Peyer's patch (tissue), 4 donors: ENCODE data around the gene OSTM1. TPM values are rescaled to one million over a fixed set of nuclear protein-coding genes. Genes with fewer than 3 reads are reported as not detected.

ENCODE experiments used
- DNase-seq, 3 donors: peaks; one replicate each; pipeline ENCODE4 v3.0.0-alpha.2; 2017 to 2019
- H3K27ac ChIP-seq, 4 donors: fragments of 200-600 bp; sonication (generic); one replicate each; pipeline ENCODE4 v1.5.1; 2016 to 2019
- H3K27me3 ChIP-seq, 2 donors: fragments of 200-600 bp; sonication (generic); one replicate each; pipeline ENCODE4 v1.5.1; 2019
- H3K36me3 ChIP-seq, 3 donors: fragments of 200-600 bp; sonication (generic); one replicate each; pipeline ENCODE4 v1.5.1; 2016 to 2019
- H3K4me1 ChIP-seq, 4 donors: fragments of 200-600 bp; sonication (generic); one replicate each; pipeline ENCODE4 v1.5.1; 2016 to 2019
- H3K4me3 ChIP-seq, 4 donors: fragments of 200-600 bp; sonication (generic); 1 replicate in 3 of 4; 2 replicates in 1 of 4; pipeline ENCODE4 v1.5.1; 2016 to 2019; ENCODE audit warnings: mild to moderate bottlenecking in 1 of 4
- H3K9me3 ChIP-seq, 4 donors: fragments of 200-600 bp; sonication (generic); one replicate each; pipeline ENCODE4 v1.5.1; 2016 to 2019; ENCODE audit warnings: mild to moderate bottlenecking in 1 of 4
- CTCF ChIP-seq, 6 experiments: fragments of 450-650 bp in 4 of 6; fragments of 200-600 bp in 2 of 6; sonication (generic) in 1 of 6; IDR thresholded peaks; one replicate each; pipeline ENCODE4 v1.5.1; 2017 to 2019; ENCODE audit warnings: antibody characterized with exemption in 6 of 6, mild to moderate bottlenecking in 3 of 6, moderate library complexity in 1 of 6
- POLR2A ChIP-seq, 2 donors: fragments of 450-650 bp; IDR thresholded peaks; one replicate each; pipeline ENCODE4 v1.5.1; 2017; ENCODE audit warnings: antibody characterized with exemption in 2 of 2, mild to moderate bottlenecking in 2 of 2, moderate library complexity in 2 of 2
- total RNA-seq, 4 donors: library from RNA; depleted of rRNA; stranded (reverse); fragments of >200 nt; gene quantifications; one replicate each; pipeline ENCODE4 v1.1.0, GENCODE V29; 2016

Gene OSTM1
- total RNA-seq, 4 donors from 2014 or later: 25.6 to 47.0 (median 36.6) TPM

DNA sequence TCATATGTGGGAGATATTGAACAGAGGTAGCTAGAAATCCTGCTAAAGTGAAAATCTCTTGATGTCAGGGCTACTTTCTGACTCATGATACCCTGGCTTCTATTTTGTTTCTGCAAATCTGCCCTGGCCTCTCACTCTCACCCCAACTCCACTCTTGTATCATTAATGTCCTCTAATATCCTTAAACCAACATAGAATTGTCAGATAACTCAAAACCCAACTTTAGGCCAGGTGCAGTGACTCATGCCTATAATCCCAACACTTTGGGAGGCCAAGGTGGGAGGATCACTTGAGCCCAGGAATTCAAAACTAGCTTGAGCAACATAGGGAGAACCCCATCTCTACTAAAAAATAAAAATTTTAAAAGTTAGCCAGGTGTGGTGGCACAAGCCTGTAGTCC, 33.8 kb upstream of the OSTM1 start:
- Histone ChIP-seq H3K36me3 (no peaks in the 10 kb centered on the region), H3K4me3 (no peak overlapping the region), H3K4me1 (no peaks in the 10 kb centered on the region), H3K27me3 (no peaks in the 10 kb centered on the region), H3K27ac (no peak overlapping the region), H3K9me3 (no peaks in the 10 kb centered on the region)
- no peak for DNase-seq
- TF ChIP-seq CTCF (IDR thresholded peaks at IDR 0.05) (no peak), POLR2A (IDR thresholded peaks at IDR 0.05) (no peak)

DNA sequence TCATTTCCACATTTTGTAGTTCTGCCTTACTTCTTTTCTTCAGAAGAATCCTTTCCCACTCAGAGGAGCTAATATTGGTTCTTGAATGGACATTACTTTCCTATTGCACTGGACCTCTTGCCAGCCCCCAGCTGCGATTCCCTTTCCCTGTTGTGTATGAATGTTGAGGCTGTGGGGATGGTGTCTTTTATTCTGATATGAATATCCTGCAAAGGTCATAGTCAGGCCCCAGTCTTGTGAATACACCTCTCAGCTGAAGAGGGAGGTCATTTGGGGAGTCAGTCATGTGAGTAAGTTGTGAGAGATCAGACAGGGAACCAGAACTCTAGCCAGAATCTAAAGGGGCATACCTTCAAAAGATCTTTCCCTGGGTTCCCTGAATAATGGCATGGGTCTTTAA, 32.6 kb upstream of the OSTM1 start:
- Histone ChIP-seq H3K9me3 (no peaks in the 10 kb centered on the region), H3K4me1 (no peaks in the 10 kb centered on the region), H3K36me3 (no peaks in the 10 kb centered on the region), H3K27me3 (no peaks in the 10 kb centered on the region), H3K27ac (no peak overlapping the region), H3K4me3 (no peak overlapping the region)
- no peak for TF ChIP-seq POLR2A (IDR thresholded peaks at IDR 0.05)
- TF ChIP-seq CTCF (IDR thresholded peaks at IDR 0.05): no peak
- DNase-seq: no peak

- H3K4me3 ChIP-seq: no peak overlapping the region
- H3K27me3 ChIP-seq: no peaks in the 10 kb centered on the region
- no peak overlapping the region for H3K27ac ChIP-seq
- H3K4me1 ChIP-seq: no peaks in the 10 kb centered on the region
- no peaks in the 10 kb centered on the region for H3K36me3 ChIP-seq
- DNase-seq: no peak
- no peaks in the 10 kb centered on the region for H3K9me3 ChIP-seq
- TF ChIP-seq CTCF (IDR thresholded peaks at IDR 0.05) (no peak), POLR2A (IDR thresholded peaks at IDR 0.05) (no peak)
These were observed 32.2 kb upstream of the OSTM1 start for GRCh38 chr6:108106694-108107093.

DNA sequence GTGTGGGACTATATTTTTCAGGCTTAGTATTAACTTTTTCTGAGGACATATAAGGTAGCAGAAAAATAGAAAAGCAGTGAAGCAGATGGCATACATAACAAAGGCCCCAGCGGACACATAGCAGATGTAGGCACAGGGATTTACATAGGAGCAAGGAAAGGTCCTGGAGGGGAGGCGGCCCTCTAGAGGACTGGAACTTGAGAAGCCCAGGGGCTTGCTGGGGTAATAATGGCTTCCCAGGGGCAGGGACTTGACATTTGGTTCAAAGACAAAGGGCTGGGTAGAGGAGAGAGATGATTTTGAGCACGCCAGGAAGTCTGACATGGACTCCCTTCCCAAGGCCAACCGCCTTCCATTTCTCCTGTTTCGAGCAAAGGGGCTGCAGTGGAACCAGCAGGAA, 31.7 kb upstream of the OSTM1 start:
- TF ChIP-seq POLR2A (IDR thresholded peaks at IDR 0.05) (no peak), CTCF (IDR thresholded peaks at IDR 0.05) (no peak)
- H3K9me3 ChIP-seq: no peaks in the 10 kb centered on the region

GRCh38 chr6:108105571-108105970, 31.0 kb upstream of the OSTM1 start:
- Histone ChIP-seq H3K36me3 (no peaks in the 10 kb centered on the region), H3K27me3 (no peaks in the 10 kb centered on the region), H3K9me3 (no peaks in the 10 kb centered on the region), H3K27ac (no peak overlapping the region), H3K4me1 (no peaks in the 10 kb centered on the region), H3K4me3 (no peak overlapping the region)
- DNase-seq: no peak
- TF ChIP-seq POLR2A (IDR thresholded peaks at IDR 0.05) (no peak), CTCF (IDR thresholded peaks at IDR 0.05) (no peak)

More for the DNA sequence above, 31.7 kb upstream of the OSTM1 start:
- no peaks in the 10 kb centered on the region for H3K36me3 ChIP-seq
- H3K27me3 ChIP-seq: no peaks in the 10 kb centered on the region
- DNase-seq: no peak
- no peak overlapping the region for H3K4me3 ChIP-seq
- H3K27ac ChIP-seq: no peak overlapping the region
- H3K4me1 ChIP-seq: no peaks in the 10 kb centered on the region

DNA sequence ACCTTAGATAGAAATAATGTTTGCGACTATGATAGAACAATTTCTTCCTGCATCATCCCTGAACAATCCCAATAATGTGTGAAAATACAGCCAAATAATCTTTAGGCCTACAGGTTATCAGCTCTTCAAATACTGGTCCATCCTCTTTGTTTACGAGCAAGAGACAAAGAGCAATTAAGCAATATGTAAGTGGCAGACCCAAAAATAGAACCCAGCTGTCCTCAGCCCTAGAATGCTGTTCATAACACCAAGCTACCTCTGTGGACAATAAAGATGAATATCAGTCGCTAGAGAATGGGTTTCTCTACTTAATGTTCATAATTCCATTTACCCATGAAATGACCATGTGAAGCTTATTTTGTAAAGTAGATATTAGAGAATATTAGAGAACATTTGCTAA, 28.4 kb upstream of the OSTM1 start:
- Histone ChIP-seq H3K4me3 (no peak overlapping the region), H3K9me3 (no peaks in the 10 kb centered on the region), H3K4me1 (no peaks in the 10 kb centered on the region), H3K27me3 (no peaks in the 10 kb centered on the region), H3K36me3 (no peaks in the 10 kb centered on the region), H3K27ac (no peak overlapping the region)
- no peak for DNase-seq
- TF ChIP-seq CTCF (IDR thresholded peaks at IDR 0.05) (no peak), POLR2A (IDR thresholded peaks at IDR 0.05) (no peak)
